ENCODE data around the gene RGS3. TPM values are rescaled to one million over a fixed set of nuclear protein-coding genes. Genes with fewer than 3 reads are reported as not detected.

Gene RGS3
- total RNA-seq, 1 donor from 2014 or later, result 158 TPM

DNA sequence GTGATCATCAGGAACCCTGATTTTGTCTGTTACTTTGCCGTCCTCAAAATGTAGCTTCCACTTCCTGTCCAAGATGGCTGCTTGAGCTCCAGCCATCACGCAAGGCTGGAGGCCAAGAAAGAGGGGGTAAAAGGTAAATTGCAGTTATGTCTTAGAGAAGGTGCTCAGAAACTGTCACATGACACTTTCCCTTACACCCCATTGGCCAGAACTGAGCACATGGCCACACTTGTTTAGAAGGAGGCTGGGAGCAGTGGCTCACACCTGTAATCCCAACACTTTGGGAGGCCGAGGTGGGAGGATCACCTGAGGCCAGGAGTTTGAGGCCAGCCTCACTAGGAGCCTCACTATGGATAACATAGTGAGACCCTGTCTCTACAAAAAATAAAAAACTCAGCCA, 140.9 kb downstream of the RGS3 start:
- H3K4me3 ChIP-seq (ENCODE audit: low read depth, low read length), result no peak overlapping the region
- H3K27me3 ChIP-seq (ENCODE audit: control insufficient read depth, insufficient read depth, low read length), result no peaks in the 10 kb centered on the region
- no peak for DNase-seq (ENCODE audit: low read depth)
- H3K36me3 ChIP-seq (ENCODE audit: control insufficient read depth, insufficient read depth, low read length), result no peaks in the 10 kb centered on the region
- TF ChIP-seq, protein P1, sequence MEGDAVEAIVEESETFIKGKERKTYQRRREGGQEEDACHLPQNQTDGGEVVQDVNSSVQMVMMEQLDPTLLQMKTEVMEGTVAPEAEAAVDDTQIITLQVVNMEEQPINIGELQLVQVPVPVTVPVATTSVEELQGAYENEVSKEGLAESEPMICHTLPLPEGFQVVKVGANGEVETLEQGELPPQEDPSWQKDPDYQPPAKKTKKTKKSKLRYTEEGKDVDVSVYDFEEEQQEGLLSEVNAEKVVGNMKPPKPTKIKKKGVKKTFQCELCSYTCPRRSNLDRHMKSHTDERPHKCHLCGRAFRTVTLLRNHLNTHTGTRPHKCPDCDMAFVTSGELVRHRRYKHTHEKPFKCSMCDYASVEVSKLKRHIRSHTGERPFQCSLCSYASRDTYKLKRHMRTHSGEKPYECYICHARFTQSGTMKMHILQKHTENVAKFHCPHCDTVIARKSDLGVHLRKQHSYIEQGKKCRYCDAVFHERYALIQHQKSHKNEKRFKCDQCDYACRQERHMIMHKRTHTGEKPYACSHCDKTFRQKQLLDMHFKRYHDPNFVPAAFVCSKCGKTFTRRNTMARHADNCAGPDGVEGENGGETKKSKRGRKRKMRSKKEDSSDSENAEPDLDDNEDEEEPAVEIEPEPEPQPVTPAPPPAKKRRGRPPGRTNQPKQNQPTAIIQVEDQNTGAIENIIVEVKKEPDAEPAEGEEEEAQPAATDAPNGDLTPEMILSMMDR (IDR thresholded peaks at IDR 0.05; ENCODE audit: insufficient read depth, low read length, poor library complexity, severe bottlenecking), result no peak

DNA sequence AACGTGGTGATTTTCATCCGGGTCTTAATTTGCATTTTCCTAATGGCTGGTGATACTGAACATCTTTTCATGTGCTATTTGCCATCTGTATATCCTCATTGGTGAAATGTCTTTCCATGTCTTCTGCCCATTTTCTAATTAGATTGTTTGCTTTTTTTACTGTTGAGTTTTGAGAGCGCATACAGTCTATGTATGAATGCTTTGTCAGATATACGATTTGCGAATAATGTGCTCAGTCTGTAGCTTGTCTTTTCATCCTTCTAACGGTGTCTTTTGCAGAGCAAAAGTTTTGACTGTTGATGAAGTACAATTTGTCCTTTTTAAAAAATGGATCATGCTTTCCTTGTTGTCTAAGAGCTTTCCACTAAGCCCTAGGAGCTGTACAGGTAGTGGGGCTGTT, 143.0 kb downstream of the RGS3 start:
- H3K36me3 ChIP-seq (ENCODE audit: control insufficient read depth, insufficient read depth, low read length), result no peaks in the 10 kb centered on the region
- TF ChIP-seq, protein P1 (IDR thresholded peaks at IDR 0.05; ENCODE audit: insufficient read depth, low read length, poor library complexity, severe bottlenecking), result no peak
- no peak overlapping the region for H3K4me3 ChIP-seq (ENCODE audit: low read depth, low read length)
- H3K27me3 ChIP-seq (ENCODE audit: control insufficient read depth, insufficient read depth, low read length), result no peaks in the 10 kb centered on the region
- no peak for DNase-seq (ENCODE audit: low read depth)

DNA sequence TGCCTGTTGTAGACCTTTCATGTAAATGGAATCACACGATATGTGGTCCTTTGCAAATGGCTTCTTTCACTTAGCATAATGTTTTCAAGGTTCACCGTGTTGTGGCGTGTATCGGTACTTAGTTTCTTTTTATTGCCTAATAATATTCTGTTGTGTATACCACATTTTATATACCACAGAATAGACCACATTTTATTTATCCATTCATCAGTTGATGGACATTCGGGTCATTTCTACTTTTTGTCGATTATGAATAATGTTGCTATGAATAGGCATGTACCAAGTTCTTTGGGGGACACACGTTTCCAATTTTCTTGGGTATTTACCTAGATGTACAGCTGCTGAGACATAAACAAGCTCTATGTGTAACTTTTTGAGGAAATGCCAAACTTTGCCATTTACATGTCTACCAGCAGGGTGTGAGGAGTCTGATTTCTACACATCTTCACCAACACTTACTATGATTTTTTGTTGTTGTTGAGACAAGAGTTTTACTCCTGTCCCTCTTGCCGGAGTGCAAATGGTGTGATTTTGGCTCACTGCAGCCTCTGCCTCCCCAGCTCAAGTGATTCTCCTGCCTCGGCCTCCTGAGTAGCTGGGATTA, 144.7 kb downstream of the RGS3 start:
- TF ChIP-seq, protein P1 (IDR thresholded peaks at IDR 0.05; ENCODE audit: insufficient read depth, low read length, poor library complexity, severe bottlenecking), result no peak
- Histone ChIP-seq H3K4me3 (ENCODE audit: low read depth, low read length) (no peak overlapping the region), H3K36me3 (ENCODE audit: control insufficient read depth, insufficient read depth, low read length) (no peaks in the 10 kb centered on the region), H3K27me3 (ENCODE audit: control insufficient read depth, insufficient read depth, low read length) (no peaks in the 10 kb centered on the region)
- DNase-seq (ENCODE audit: low read depth), result no peak

DNA sequence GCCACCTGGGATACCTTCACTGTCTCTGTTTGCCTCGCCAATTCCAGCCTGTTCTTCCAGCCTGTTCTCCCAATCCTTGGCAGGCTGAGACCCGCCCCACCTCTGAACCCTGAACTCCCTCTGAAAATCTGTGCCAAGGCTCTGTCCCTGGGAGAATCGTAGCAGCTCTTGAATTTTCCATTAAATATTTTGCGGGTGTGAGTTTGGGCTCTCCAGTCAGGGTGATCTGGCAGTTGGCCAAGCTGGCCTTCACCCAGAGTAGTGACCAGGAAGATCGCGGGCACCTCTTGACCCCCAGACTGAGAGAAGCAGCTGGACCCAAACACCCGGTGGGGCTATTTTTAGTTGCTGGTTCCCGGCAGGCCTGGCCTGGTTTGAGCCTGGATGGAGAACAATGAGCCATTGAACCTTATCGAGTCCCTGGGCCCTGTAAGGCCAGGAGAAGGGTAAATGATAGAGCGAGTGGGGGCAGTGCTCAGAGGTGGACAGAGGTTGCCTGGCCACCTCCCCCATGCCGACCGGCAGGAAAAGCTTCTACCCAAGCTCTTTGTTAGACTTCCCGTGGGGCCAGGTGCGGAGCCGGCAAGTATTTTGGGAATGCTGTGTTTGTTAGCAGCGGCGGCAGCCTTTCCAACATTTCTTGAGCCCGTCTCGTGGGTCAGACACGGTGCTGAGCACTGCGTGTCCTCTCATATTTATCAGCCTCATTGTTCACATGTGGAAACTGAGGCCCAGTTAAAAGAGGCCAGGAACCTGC, 146.2 kb downstream of the RGS3 start:
- no peaks in the 10 kb centered on the region for H3K36me3 ChIP-seq (ENCODE audit: control insufficient read depth, insufficient read depth, low read length)
- H3K27me3 ChIP-seq (ENCODE audit: control insufficient read depth, insufficient read depth, low read length), result no peaks in the 10 kb centered on the region
- no peak overlapping the region for H3K4me3 ChIP-seq (ENCODE audit: low read depth, low read length)
- DNase-seq (ENCODE audit: low read depth), result no peak
- TF ChIP-seq, protein P1 (IDR thresholded peaks at IDR 0.05; ENCODE audit: insufficient read depth, low read length, poor library complexity, severe bottlenecking), result no peak

DNA sequence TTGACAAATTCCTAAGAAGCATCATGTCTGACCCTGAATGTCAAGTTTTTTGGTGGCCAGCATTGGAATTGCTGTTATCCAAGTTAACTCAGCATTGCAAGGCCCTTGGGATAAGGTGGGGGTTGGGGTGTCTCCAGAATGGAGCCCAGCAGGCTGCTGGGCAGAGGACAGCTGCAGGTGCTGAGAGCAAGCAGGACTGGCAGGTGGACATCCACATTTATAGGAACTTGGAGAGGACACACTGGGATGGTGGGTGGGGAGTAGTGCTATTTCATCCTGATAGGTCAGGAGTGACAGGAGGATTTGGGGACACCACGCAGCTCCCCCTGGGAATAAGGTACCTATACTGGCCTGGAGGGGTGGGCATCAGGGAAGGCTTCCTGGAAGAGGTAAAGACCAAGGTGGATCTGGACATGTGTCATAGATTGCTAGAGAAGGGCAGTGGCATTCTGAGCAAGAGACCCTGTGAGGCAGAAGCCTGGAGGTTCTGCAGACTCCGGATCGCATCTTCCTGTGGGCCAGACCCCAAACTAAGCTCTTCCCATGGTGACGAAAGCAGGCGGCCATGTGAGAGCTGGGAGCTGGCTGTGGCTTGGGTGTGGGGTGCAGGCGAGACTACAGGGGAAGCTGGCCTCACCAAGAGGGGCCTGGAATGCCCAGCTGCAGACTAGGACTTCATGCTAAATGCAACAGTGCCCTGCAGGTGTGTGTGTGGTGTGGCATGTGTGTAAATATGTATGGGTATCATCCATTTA, 148.1 kb downstream of the RGS3 start:
- Histone ChIP-seq H3K4me3 (ENCODE audit: low read depth, low read length) (no peak overlapping the region), H3K36me3 (ENCODE audit: control insufficient read depth, insufficient read depth, low read length) (no peaks in the 10 kb centered on the region), H3K27me3 (ENCODE audit: control insufficient read depth, insufficient read depth, low read length) (no peaks in the 10 kb centered on the region)
- TF ChIP-seq, protein P1 (IDR thresholded peaks at IDR 0.05; ENCODE audit: insufficient read depth, low read length, poor library complexity, severe bottlenecking), result no peak
- DNase-seq (ENCODE audit: low read depth), result no peak

Measured in kidney epithelial cell (primary cell).